ENCODE data around the gene AIF1L.

GRCh38 chr9:131049829-131050715 is 46.3 kb upstream of the AIF1L start:
- TF ChIP-seq CTCF (IDR thresholded peaks at IDR 0.05): no peak
- TF ChIP-seq POLR2AphosphoS5 (IDR thresholded peaks at IDR 0.05): no peak
